HepG2 (cell line): ENCODE results near the gene ENTPD6. TPM values are rescaled to one million over a fixed set of nuclear protein-coding genes. Genes with fewer than 3 reads are reported as not detected.

ENCODE experiments used
- ARHGAP35 ChIP-seq: sonication (generic); formaldehyde crosslinking; IDR thresholded peaks from 2 replicates; pipeline ENCODE4 v1.9.0; 2022; ENCODE audit warnings: mild to moderate bottlenecking, inconsistent platforms, moderate library complexity, missing genetic modification reagents, borderline replicate concordance
- BCL6 ChIP-seq: IDR thresholded peaks from 2 replicates; pipeline ENCODE4 v1.6.1; 2016; ENCODE audit warnings: missing genetic modification reagents, missing compliant biosample characterization
- CREM ChIP-seq, 2 experiments: sonication (generic) in 1 of 2; formaldehyde crosslinking in 1 of 2; IDR thresholded peaks; 2 replicates each; pipeline versions ENCODE4 v1.4.0 to v1.6.1; 2016 to 2020; ENCODE audit warnings: antibody characterized with exemption in 1 of 2, mild to moderate bottlenecking in 1 of 2, missing genetic modification reagents in 1 of 2
- FOXP1 ChIP-seq, 2 experiments: fragments of 450-650 bp in 1 of 2; IDR thresholded peaks; 2 replicates each; pipeline ENCODE4 v1.6.1; 2017 to 2018; ENCODE audit warnings: antibody characterized with exemption in 1 of 2
- HDAC2 ChIP-seq: sonication (generic); formaldehyde crosslinking; IDR thresholded peaks from 2 replicates; pipeline ENCODE4 v1.4.0; 2020; ENCODE audit warnings: missing genetic modification reagents
- HINFP ChIP-seq: sonication (generic); formaldehyde crosslinking; IDR thresholded peaks from 2 replicates; pipeline ENCODE4 v1.4.0; 2020; ENCODE audit warnings: low read depth, mild to moderate bottlenecking, missing genetic modification reagents
- JARID2 ChIP-seq: sonication (generic); formaldehyde crosslinking; IDR thresholded peaks from 2 replicates; pipeline ENCODE4 v1.8.1; 2023; ENCODE audit warnings: missing genetic modification reagents, inconsistent platforms; ENCODE audit not compliant: insufficient replicate concordance
- KMT2A ChIP-seq: sonication (generic); formaldehyde crosslinking; IDR thresholded peaks from 2 replicates; pipeline ENCODE4 v1.4.0; 2020; ENCODE audit warnings: missing genetic modification reagents
- MBNL3 ChIP-seq: fragments of 250-450 bp; sonication (Bioruptor Pico); conservative IDR thresholded peaks from 2 replicates; pipeline ENCODE4 v1.8.0; 2022; ENCODE audit warnings: mild to moderate bottlenecking, inconsistent platforms
- MIER3 ChIP-seq: IDR thresholded peaks from 2 replicates; pipeline ENCODE4 v1.6.1; 2016; ENCODE audit warnings: missing compliant biosample characterization, borderline replicate concordance
- MLX ChIP-seq: IDR thresholded peaks from 2 replicates; pipeline ENCODE4 v1.6.1; 2016
- NR2F1 ChIP-seq, 2 experiments: fragments of 450-650 bp in 1 of 2; formaldehyde crosslinking in 1 of 2; IDR thresholded peaks; 2 replicates each; pipeline versions ENCODE4 v1.5.0 to v1.6.1; 2016 to 2020; ENCODE audit warnings: mild to moderate bottlenecking in 1 of 2, missing compliant biosample characterization in 1 of 2, missing genetic modification reagents in 1 of 2, moderate library complexity in 1 of 2
- PATZ1 ChIP-seq: sonication (generic); formaldehyde crosslinking; IDR thresholded peaks from 2 replicates; pipeline ENCODE4 v1.4.0; 2020; ENCODE audit warnings: missing genetic modification reagents
- PLSCR1 ChIP-seq: sonication (generic); formaldehyde crosslinking; IDR thresholded peaks from 2 replicates; pipeline ENCODE4 v1.5.0; 2020; ENCODE audit warnings: missing genetic modification reagents, mild to moderate bottlenecking, borderline replicate concordance
- POLR2G ChIP-seq: fragments of 200-400 bp; formaldehyde crosslinking; IDR thresholded peaks from 2 replicates; pipeline ENCODE4 v1.6.1; 2018; ENCODE audit warnings: mild to moderate bottlenecking, low read depth, low read length, moderate library complexity
- RARA ChIP-seq: IDR thresholded peaks from 2 replicates; pipeline ENCODE4 v1.6.1; 2016; ENCODE audit warnings: missing genetic modification reagents, missing compliant biosample characterization
- RNF2 ChIP-seq: fragments of 450-650 bp; conservative IDR thresholded peaks from 2 replicates; pipeline ENCODE4 v1.6.1; 2016; ENCODE audit warnings: low read depth
- SAP130 ChIP-seq: IDR thresholded peaks from 2 replicates; pipeline ENCODE4 v1.6.1; 2016; ENCODE audit warnings: low read depth
- SPEN ChIP-seq: sonication (generic); formaldehyde crosslinking; IDR thresholded peaks from 2 replicates; pipeline ENCODE4 v1.5.1; 2020; ENCODE audit warnings: low read depth, mild to moderate bottlenecking, missing genetic modification reagents
- TFDP2 ChIP-seq: sonication (generic); formaldehyde crosslinking; IDR thresholded peaks from 2 replicates; pipeline ENCODE4 v1.4.0; 2020; ENCODE audit warnings: missing genetic modification reagents
- ZBTB34 ChIP-seq: sonication (generic); formaldehyde crosslinking; IDR thresholded peaks from 2 replicates; pipeline ENCODE4 v1.8.0; 2022; ENCODE audit warnings: mild to moderate bottlenecking, missing genetic modification reagents
- ZNF331 ChIP-seq: sonication (generic); formaldehyde crosslinking; IDR thresholded peaks from 2 replicates; pipeline ENCODE4 v1.4.0; 2020; ENCODE audit warnings: missing genetic modification reagents
- ZNF816 ChIP-seq: sonication (generic); formaldehyde crosslinking; IDR thresholded peaks from 2 replicates; pipeline ENCODE4 v1.8.0; 2022; ENCODE audit warnings: missing genetic modification reagents, mild to moderate bottlenecking, borderline replicate concordance
- polyA plus RNA-seq, 8 experiments: library from polyadenylated mRNA; depleted of rRNA in 3 of 8; stranded (reverse) in 7 of 8; unstranded in 1 of 8; fragments of >200 nt; fragmentation: Illumina TruSeq in 4 of 8; extraction: Trizol in 4 of 8; gene quantifications; 2 replicates each; pipeline versions ENCODE4 v1.2.1 to v1.2.3, GENCODE V29; 2011 to 2016; ENCODE audit warnings: low read depth in 4 of 8, missing spikeins in 1 of 8, mixed read lengths in 1 of 8; ENCODE audit not compliant: insufficient read depth in 1 of 8
- total RNA-seq, 5 experiments: library from RNA; depleted of rRNA; stranded (reverse); fragments of >200 nt; fragmentation: Illumina TruSeq; extraction: Trizol; gene quantifications; 2 replicates each; pipeline ENCODE4 v1.2.3, GENCODE V29; 2016; ENCODE audit warnings: low read depth in 1 of 5

ENTPD6 gene
- total and polyA plus RNA-seq, 2 of the 13 experiments (the other 11 are each of a cell fraction or from before 2014, with no cell fraction given) = 164 to 172 TPM

- TF ChIP-seq MIER3 (CRISPR knock-in tag) = peak; percentile 54; the same call in 1 of the 2 replicates
- no peak for TF ChIP-seq JARID2 (CRISPR knock-in tag)
- no peak for TF ChIP-seq SPEN (CRISPR knock-in tag)
- TF ChIP-seq PLSCR1 (CRISPR knock-in tag) = no peak
- TF ChIP-seq MBNL3 (CRISPR knock-in tag) = no peak
- TF ChIP-seq ARHGAP35 (CRISPR knock-in tag) = no peak
- peak; percentile 41; the same call in 1 of the 2 replicates for TF ChIP-seq ZNF816 (CRISPR knock-in tag)
- TF ChIP-seq RARA (CRISPR knock-in tag) = peak; percentile 85
- TF ChIP-seq CREM (IDR thresholded peaks at IDR 0.05) = peak; percentile 77
- TF ChIP-seq CREM (CRISPR knock-in tag; IDR thresholded peaks at IDR 0.05) = no peak
- 0 out of 2 replicates have a peak, but pooled peaks have one; percentile 11 for TF ChIP-seq MLX (CRISPR knock-in tag)
- TF ChIP-seq HDAC2 (CRISPR knock-in tag) = peak; percentile 81
- peak; percentile 66; the same call in 1 of the 2 replicates for TF ChIP-seq ZNF331
- no peak for TF ChIP-seq RNF2
- no peak for TF ChIP-seq HINFP (CRISPR knock-in tag)
- no peak; the same call in 1 of the 2 replicates for TF ChIP-seq PATZ1 (CRISPR knock-in tag)
- TF ChIP-seq FOXP1 (IDR thresholded peaks at IDR 0.05) = no peak
- peak; percentile 78 for TF ChIP-seq FOXP1 (CRISPR knock-in tag; IDR thresholded peaks at IDR 0.05)
- no peak for TF ChIP-seq KMT2A (CRISPR knock-in tag)
- TF ChIP-seq SAP130 (CRISPR knock-in tag) = peak; percentile 79
- 0 out of 2 replicates have a peak, but pooled peaks have one; percentile 21 for TF ChIP-seq TFDP2 (CRISPR knock-in tag)
- peak; percentile 94 to 99 for TF ChIP-seq NR2F1 (CRISPR knock-in tag; IDR thresholded peaks at IDR 0.05)
- TF ChIP-seq ZBTB34 = peak; percentile 100
- TF ChIP-seq POLR2G = peak; percentile 54; the same call in 1 of the 2 replicates
- TF ChIP-seq BCL6 (CRISPR knock-in tag) = no peak
Observed at GRCh38 chr20:25173886-25174308, 21.6 kb upstream of the ENTPD6 start (continued).
